ENCODE results near the gene MRPL24. TPM values are rescaled to one million over a fixed set of nuclear protein-coding genes. Genes with fewer than 3 reads are reported as not detected.

The MRPL24 gene
- total and polyA plus RNA-seq, 2 of the 13 experiments (the other 11 are each of a cell fraction or from before 2014, with no cell fraction given): 38.1 to 42.9 TPM

DNA sequence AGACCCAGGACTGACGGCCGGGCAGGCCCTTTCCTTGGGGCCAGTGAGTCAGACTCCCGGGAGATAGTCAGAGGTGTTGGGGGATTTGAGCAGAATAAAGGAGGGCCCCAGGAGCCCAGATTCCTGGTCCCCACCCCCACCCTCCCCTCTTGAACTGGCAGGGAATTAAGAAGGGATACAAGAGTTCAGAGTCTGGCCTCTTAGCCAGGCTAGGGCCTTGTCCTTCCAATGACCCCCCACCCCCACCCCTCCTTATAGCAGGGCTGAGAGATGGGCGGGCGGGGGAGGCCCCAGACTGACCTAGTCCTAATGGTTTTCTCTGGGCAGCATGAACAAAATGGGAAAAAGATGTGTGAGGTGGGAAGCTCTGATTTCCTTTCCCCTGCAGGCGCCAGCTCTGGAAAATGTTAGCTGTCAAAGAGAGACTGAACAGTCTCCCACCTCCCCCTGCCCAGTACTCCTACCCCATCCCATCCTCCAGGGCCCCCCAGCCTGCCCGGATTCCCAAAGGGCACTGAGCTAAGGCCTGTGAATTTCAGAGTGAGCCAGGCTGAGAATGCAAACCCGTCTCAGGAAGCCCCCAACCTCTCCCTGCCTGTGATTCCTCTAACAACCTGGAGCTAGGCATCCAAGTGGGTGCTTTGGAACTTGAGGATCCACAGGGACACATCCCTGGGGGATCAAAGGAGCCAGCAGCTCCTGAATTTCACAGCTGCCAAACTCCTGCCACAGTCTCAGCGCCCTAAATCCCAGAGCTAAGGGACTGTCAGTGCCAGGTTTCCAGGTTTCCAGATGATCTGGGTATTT, 29.7 kb downstream of the MRPL24 start (continued):
- TF ChIP-seq ZNF280B (CRISPR knock-in tag; IDR thresholded peaks at IDR 0.05; ENCODE audit: borderline replicate concordance): no peak

GRCh38 chr1:156709757-156710489, 31.0 kb downstream of the MRPL24 start:
- in situ Hi-C loops (cut with HindIII; ENCODE audit: extremely low pct_ligation_motif_present, low pct_unique_long_range_greater_than_20kb): no loop called here
- POLR2A ChIA-PET: no interaction called here
- peaks cover 23% of the 10 kb centered on the region for H3K4me1 ChIP-seq (ENCODE audit: insufficient read depth, low read length)
- 36% methylated on average over 7 of the region's 11 CpGs for WGBS (ENCODE audit: low lambda C conversion rate)
- no peaks in the 10 kb centered on the region for H3K79me2 ChIP-seq (ENCODE audit: insufficient read depth, low read length)
- no peaks in the 10 kb centered on the region for H3K36me3 ChIP-seq (replicated peaks in 1 of 2; ENCODE audit: control insufficient read depth in 1 of 2, insufficient read depth in 2 of 2, low read length in 2 of 2)
- TF ChIP-seq ZNF496 (CRISPR knock-in tag; IDR thresholded peaks at IDR 0.05; ENCODE audit: insufficient replicate concordance) (no peak), ZNF432 (CRISPR knock-in tag; IDR thresholded peaks at IDR 0.05; ENCODE audit: borderline replicate concordance) (no peak), KDM2A (CRISPR knock-in tag; IDR thresholded peaks at IDR 0.05; ENCODE audit: borderline replicate concordance, low read depth) (no peak), MYC (CRISPR knock-in tag; IDR thresholded peaks at IDR 0.05; ENCODE audit: borderline replicate concordance) (no peak), NFRKB (IDR thresholded peaks at IDR 0.05) (no peak), ELF3 (CRISPR knock-in tag; IDR thresholded peaks at IDR 0.05) (no peak), ZSCAN12 (CRISPR knock-in tag; IDR thresholded peaks at IDR 0.05) (no peak)
- TF ChIP-seq, protein P1, sequence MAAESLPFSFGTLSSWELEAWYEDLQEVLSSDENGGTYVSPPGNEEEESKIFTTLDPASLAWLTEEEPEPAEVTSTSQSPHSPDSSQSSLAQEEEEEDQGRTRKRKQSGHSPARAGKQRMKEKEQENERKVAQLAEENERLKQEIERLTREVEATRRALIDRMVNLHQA (CRISPR knock-in tag; IDR thresholded peaks at IDR 0.05): no peak
- TF ChIP-seq, protein P2, sequence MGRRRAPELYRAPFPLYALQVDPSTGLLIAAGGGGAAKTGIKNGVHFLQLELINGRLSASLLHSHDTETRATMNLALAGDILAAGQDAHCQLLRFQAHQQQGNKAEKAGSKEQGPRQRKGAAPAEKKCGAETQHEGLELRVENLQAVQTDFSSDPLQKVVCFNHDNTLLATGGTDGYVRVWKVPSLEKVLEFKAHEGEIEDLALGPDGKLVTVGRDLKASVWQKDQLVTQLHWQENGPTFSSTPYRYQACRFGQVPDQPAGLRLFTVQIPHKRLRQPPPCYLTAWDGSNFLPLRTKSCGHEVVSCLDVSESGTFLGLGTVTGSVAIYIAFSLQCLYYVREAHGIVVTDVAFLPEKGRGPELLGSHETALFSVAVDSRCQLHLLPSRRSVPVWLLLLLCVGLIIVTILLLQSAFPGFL (CRISPR knock-in tag; IDR thresholded peaks at IDR 0.05): no peak
- TF ChIP-seq, protein P3, sequence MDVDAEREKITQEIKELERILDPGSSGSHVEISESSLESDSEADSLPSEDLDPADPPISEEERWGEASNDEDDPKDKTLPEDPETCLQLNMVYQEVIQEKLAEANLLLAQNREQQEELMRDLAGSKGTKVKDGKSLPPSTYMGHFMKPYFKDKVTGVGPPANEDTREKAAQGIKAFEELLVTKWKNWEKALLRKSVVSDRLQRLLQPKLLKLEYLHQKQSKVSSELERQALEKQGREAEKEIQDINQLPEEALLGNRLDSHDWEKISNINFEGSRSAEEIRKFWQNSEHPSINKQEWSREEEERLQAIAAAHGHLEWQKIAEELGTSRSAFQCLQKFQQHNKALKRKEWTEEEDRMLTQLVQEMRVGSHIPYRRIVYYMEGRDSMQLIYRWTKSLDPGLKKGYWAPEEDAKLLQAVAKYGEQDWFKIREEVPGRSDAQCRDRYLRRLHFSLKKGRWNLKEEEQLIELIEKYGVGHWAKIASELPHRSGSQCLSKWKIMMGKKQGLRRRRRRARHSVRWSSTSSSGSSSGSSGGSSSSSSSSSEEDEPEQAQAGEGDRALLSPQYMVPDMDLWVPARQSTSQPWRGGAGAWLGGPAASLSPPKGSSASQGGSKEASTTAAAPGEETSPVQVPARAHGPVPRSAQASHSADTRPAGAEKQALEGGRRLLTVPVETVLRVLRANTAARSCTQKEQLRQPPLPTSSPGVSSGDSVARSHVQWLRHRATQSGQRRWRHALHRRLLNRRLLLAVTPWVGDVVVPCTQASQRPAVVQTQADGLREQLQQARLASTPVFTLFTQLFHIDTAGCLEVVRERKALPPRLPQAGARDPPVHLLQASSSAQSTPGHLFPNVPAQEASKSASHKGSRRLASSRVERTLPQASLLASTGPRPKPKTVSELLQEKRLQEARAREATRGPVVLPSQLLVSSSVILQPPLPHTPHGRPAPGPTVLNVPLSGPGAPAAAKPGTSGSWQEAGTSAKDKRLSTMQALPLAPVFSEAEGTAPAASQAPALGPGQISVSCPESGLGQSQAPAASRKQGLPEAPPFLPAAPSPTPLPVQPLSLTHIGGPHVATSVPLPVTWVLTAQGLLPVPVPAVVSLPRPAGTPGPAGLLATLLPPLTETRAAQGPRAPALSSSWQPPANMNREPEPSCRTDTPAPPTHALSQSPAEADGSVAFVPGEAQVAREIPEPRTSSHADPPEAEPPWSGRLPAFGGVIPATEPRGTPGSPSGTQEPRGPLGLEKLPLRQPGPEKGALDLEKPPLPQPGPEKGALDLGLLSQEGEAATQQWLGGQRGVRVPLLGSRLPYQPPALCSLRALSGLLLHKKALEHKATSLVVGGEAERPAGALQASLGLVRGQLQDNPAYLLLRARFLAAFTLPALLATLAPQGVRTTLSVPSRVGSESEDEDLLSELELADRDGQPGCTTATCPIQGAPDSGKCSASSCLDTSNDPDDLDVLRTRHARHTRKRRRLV (CRISPR knock-in tag; IDR thresholded peaks at IDR 0.05): no peak
- CTCF ChIA-PET (ENCODE audit: low intra/inter-chr PET ratio, low total read pairs): no interaction called here
- BruUV-seq (replicated peaks): no TSS peak
- no peak overlapping the region for H2AFZ ChIP-seq (ENCODE audit: low read length)
- ATAC-seq (peak; percentile 18; the same call in 1 of the 3 replicates), DNase-seq (ENCODE audit: low spot score) (no peak), FAIRE-seq (no peak)
- no peak overlapping the region for H3K9ac ChIP-seq (ENCODE audit: insufficient read depth, low read depth, low read length)
- H3K4me3 ChIP-seq (replicated peaks in 1 of 3; ENCODE audit: insufficient read depth in 1 of 3, low read depth in 2 of 3, low read length in 3 of 3): no peak overlapping the region
- H3K9me3 ChIP-seq (ENCODE audit: low read length): no peaks in the 10 kb centered on the region
- intact Hi-C loops (cut with micrococcal nuclease; ENCODE audit: unreplicated experiment): no loop called here
- peaks cover 6 to 51% of the 10 kb centered on the region in 2 experiments for H3K27me3 ChIP-seq (ENCODE audit: control insufficient read depth in 1 of 2, insufficient read depth in 2 of 2, low read length in 2 of 2)
- H3K4me2 ChIP-seq (ENCODE audit: low read depth, low read length): no peak overlapping the region
- H4K20me1 ChIP-seq (ENCODE audit: insufficient read depth, low read length): no peaks in the 10 kb centered on the region
- no peak overlapping the region for H3K27ac ChIP-seq (ENCODE audit: extremely low read length, insufficient read depth, low read length)

All from HepG2 (cell line).